CD4-positive, alpha-beta T cell treated with Interleukin-6 at 100 ng/mL for 8 hours (primary cell): Measurements from ENCODE around the gene SMIM10L2A.
"Not testable (repeated sequence)": the region's sequence is repeated elsewhere in the genome, so short reads cannot be mapped to it uniquely, and the experiment has no call there.

Experiments
- DNase-seq: peaks from one replicate; pipeline ENCODE4 v3.0.0-alpha.2; 2020; ENCODE audit warnings: mixed read lengths, low spot score

The SMIM10L2A gene

GRCh38 chrX:135421932-135422809 is at the start of gene SMIM10L2A:
SMIM10L2A (plus strand) TSS chrX:135421944; CDS start chrX:135422132, 188 bp downstream.
- no peak for DNase-seq

GRCh38 chrX:135373357-135373756 is 48.4 kb upstream of the SMIM10L2A start:
- DNase-seq: no peak

- no peak for DNase-seq
Measured at GRCh38 chrX:135382260-135382659, 39.5 kb upstream of the SMIM10L2A start.

GRCh38 chrX:135383249-135383648 is 38.5 kb upstream of the SMIM10L2A start:
- DNase-seq: no peak

- DNase-seq: peak; percentile 73
Measured at GRCh38 chrX:135384161-135384836, 37.4 kb upstream of the SMIM10L2A start.

- no peak for DNase-seq
Measured at GRCh38 chrX:135388841-135389240, 32.9 kb upstream of the SMIM10L2A start.

GRCh38 chrX:135389243-135389642 is 32.5 kb upstream of the SMIM10L2A start:
- no peak for DNase-seq

GRCh38 chrX:135389717-135390116 is 32.0 kb upstream of the SMIM10L2A start:
- DNase-seq: no peak

GRCh38 chrX:135391734-135392133 is 30.0 kb upstream of the SMIM10L2A start:
- DNase-seq: no peak

GRCh38 chrX:135393051-135393450 is 28.7 kb upstream of the SMIM10L2A start:
- no peak for DNase-seq

- DNase-seq: no peak
Measured at GRCh38 chrX:135395064-135395463, 26.7 kb upstream of the SMIM10L2A start.

GRCh38 chrX:135396109-135396508 is 25.6 kb upstream of the SMIM10L2A start:
- DNase-seq: no peak

GRCh38 chrX:135396566-135396965 is 25.2 kb upstream of the SMIM10L2A start:
- DNase-seq: no peak

- no peak for DNase-seq
Measured at GRCh38 chrX:135397652-135398051, 24.1 kb upstream of the SMIM10L2A start.

GRCh38 chrX:135403374-135403773 is 18.4 kb upstream of the SMIM10L2A start:
- no peak for DNase-seq

- not testable (repeated sequence) for DNase-seq
Measured at GRCh38 chrX:135406428-135406827, 15.3 kb upstream of the SMIM10L2A start.

- no peak for DNase-seq
Measured at GRCh38 chrX:135408794-135409193, 12.9 kb upstream of the SMIM10L2A start.

- DNase-seq: no peak
Measured at GRCh38 chrX:135410861-135411627, 10.7 kb upstream of the SMIM10L2A start.

GRCh38 chrX:135411893-135412292 is 9.9 kb upstream of the SMIM10L2A start:
- DNase-seq: no peak

- DNase-seq: no peak
Measured at GRCh38 chrX:135416546-135416945, 5.2 kb upstream of the SMIM10L2A start.

GRCh38 chrX:135420831-135421230 is 913 bp upstream of the SMIM10L2A start:
- no peak for DNase-seq

GRCh38 chrX:135421537-135421931 is 210 bp upstream of the SMIM10L2A start:
- DNase-seq: peak; percentile 89

- not testable (repeated sequence) for DNase-seq
Measured at GRCh38 chrX:135422810-135423168, 1.0 kb downstream of the SMIM10L2A start.
